ENCODE measurements around the gene SOX10.
A peak's percentile ranks its signal among the peaks of the same experiment; 100 is the strongest.

SOX10 gene

GRCh38 chr22:37994982-37995381 lies 10.6 kb upstream of the SOX10 start:
- no peak for DNase-seq (ENCODE audit: low read depth)
- H3K4me3 ChIP-seq (ENCODE audit: low read depth, low read length): no peak overlapping the region
- TF ChIP-seq MYC (IDR thresholded peaks at IDR 0.05; ENCODE audit: low read depth, low read length) (no peak), MAX (IDR thresholded peaks at IDR 0.05; ENCODE audit: low read depth, low read length) (no peak), POLR2A (IDR thresholded peaks at IDR 0.05; ENCODE audit: extremely low read depth, insufficient read length) (no peak), CTCF (IDR thresholded peaks at IDR 0.05; ENCODE audit: low read depth, low read length) (no peak)

GRCh38 chr22:37994049-37994448 lies 9.7 kb upstream of the SOX10 start:
- no peak overlapping the region for H3K4me3 ChIP-seq (ENCODE audit: low read depth, low read length)
- TF ChIP-seq MAX (IDR thresholded peaks at IDR 0.05; ENCODE audit: low read depth, low read length) (no peak), POLR2A (IDR thresholded peaks at IDR 0.05; ENCODE audit: extremely low read depth, insufficient read length) (no peak), MYC (IDR thresholded peaks at IDR 0.05; ENCODE audit: low read depth, low read length) (no peak), CTCF (IDR thresholded peaks at IDR 0.05; ENCODE audit: low read depth, low read length) (no peak)
- DNase-seq (ENCODE audit: low read depth): peak; percentile 24

GRCh38 chr22:37991731-37992442 lies 7.5 kb upstream of the SOX10 start:
- DNase-seq (ENCODE audit: low read depth): no peak
- H3K4me3 ChIP-seq (ENCODE audit: low read depth, low read length): no peak overlapping the region
- TF ChIP-seq POLR2A (IDR thresholded peaks at IDR 0.05; ENCODE audit: extremely low read depth, insufficient read length): no peak
- no peak for TF ChIP-seq CTCF (IDR thresholded peaks at IDR 0.05; ENCODE audit: low read depth, low read length)
- TF ChIP-seq MYC (IDR thresholded peaks at IDR 0.05; ENCODE audit: low read depth, low read length): no peak
- no peak for TF ChIP-seq MAX (IDR thresholded peaks at IDR 0.05; ENCODE audit: low read depth, low read length)

GRCh38 chr22:37990862-37991261 lies 6.5 kb upstream of the SOX10 start:
- H3K4me3 ChIP-seq (ENCODE audit: low read depth, low read length): no peak overlapping the region
- DNase-seq (ENCODE audit: low read depth): no peak
- TF ChIP-seq MYC (IDR thresholded peaks at IDR 0.05; ENCODE audit: low read depth, low read length) (no peak), POLR2A (IDR thresholded peaks at IDR 0.05; ENCODE audit: extremely low read depth, insufficient read length) (no peak), CTCF (IDR thresholded peaks at IDR 0.05; ENCODE audit: low read depth, low read length) (no peak), MAX (IDR thresholded peaks at IDR 0.05; ENCODE audit: low read depth, low read length) (no peak)

- no peak for DNase-seq (ENCODE audit: low read depth)
- H3K4me3 ChIP-seq (ENCODE audit: low read depth, low read length): no peak overlapping the region
- no peak for TF ChIP-seq MYC (IDR thresholded peaks at IDR 0.05; ENCODE audit: low read depth, low read length)
- TF ChIP-seq CTCF (IDR thresholded peaks at IDR 0.05; ENCODE audit: low read depth, low read length): no peak
- no peak for TF ChIP-seq MAX (IDR thresholded peaks at IDR 0.05; ENCODE audit: low read depth, low read length)
- TF ChIP-seq POLR2A (IDR thresholded peaks at IDR 0.05; ENCODE audit: extremely low read depth, insufficient read length): no peak
Observed at GRCh38 chr22:37990301-37990700, 5.9 kb upstream of the SOX10 start.
